WTC11 (cell line): ENCODE data around the gene JUND. TPM values are rescaled to one million over a fixed set of nuclear protein-coding genes. Genes with fewer than 3 reads are reported as not detected.
A peak's percentile ranks its signal among the peaks of the same experiment; 100 is the strongest.

Experiments
- ATAC-seq: fragments of 200-7000 bp; cut with Tn5 transposase; 2 replicates; pipeline ENCODE4 v1.10.0; 2021; ENCODE audit warnings: mild to moderate bottlenecking, moderate library complexity
- CTCF ChIA-PET: fragments of 300-600 bp; sonication (Branson Sonifier 250); formaldehyde crosslinking; loops from one replicate; lab custom pipeline; 2021; ENCODE audit warnings: antibody characterized with exemption; lab: Charles Lee
- POLR2A ChIA-PET: fragments of 350-600 bp; sonication (Branson Sonifier 250); formaldehyde crosslinking; loops from one replicate; lab custom pipeline; 2021; ENCODE audit warnings: antibody characterized with exemption; lab: Charles Lee
- DNase-seq: peaks from one replicate; pipeline ENCODE4 v3.0.0; 2021; ENCODE audit warnings: low spot score
- H3K27ac Mint-ChIP-seq: 2 replicates; pipeline ENCODE4 v1.8.0; 2021; ENCODE audit warnings: mixed read lengths
- H3K27me3 Mint-ChIP-seq: 2 replicates; pipeline ENCODE4 v1.8.0; 2021; ENCODE audit warnings: low read depth, mild to moderate bottlenecking, moderate library complexity, mixed read lengths
- H3K36me3 Mint-ChIP-seq: 2 replicates; pipeline ENCODE4 v1.8.0; 2021; ENCODE audit warnings: mixed read lengths
- H3K4me1 Mint-ChIP-seq: 2 replicates; pipeline ENCODE4 v1.8.0; 2022; ENCODE audit warnings: mixed read lengths
- H3K4me3 Mint-ChIP-seq: 2 replicates; pipeline ENCODE4 v1.8.0; 2021; ENCODE audit warnings: mild to moderate bottlenecking, moderate library complexity, mixed read lengths
- H3K9me3 Mint-ChIP-seq: 2 replicates; pipeline ENCODE4 v1.8.0; 2021; ENCODE audit warnings: mixed read lengths
- ARID4B ChIP-seq: sonication (generic); formaldehyde crosslinking; IDR thresholded peaks from 2 replicates; pipeline ENCODE4 v1.8.0; 2023; ENCODE audit warnings: missing genetic modification reagents, mild to moderate bottlenecking, borderline replicate concordance
- CBFB ChIP-seq: sonication (generic); formaldehyde crosslinking; IDR thresholded peaks from 2 replicates; pipeline ENCODE4 v1.8.1; 2022; ENCODE audit warnings: mild to moderate bottlenecking, low read depth, missing genetic modification reagents
- CTCF ChIP-seq: fragments of 200-600 bp; IDR thresholded peaks from 2 replicates; pipeline ENCODE4 v1.8.0; 2022; ENCODE audit warnings: antibody characterized with exemption
- EMX1 ChIP-seq: fragments of 250-450 bp; sonication (Bioruptor Pico); IDR thresholded peaks from 2 replicates; pipeline ENCODE4 v1.8.0; 2021; ENCODE audit warnings: mild to moderate bottlenecking
- FOXK1 ChIP-seq: sonication (generic); formaldehyde crosslinking; IDR thresholded peaks from 2 replicates; pipeline ENCODE4 v1.8.0; 2022; ENCODE audit warnings: mild to moderate bottlenecking, moderate library complexity, missing genetic modification reagents
- GTF2I ChIP-seq: fragments of 250-450 bp; sonication (Bioruptor Pico); conservative IDR thresholded peaks from 2 replicates; pipeline ENCODE4 v1.4.0; 2021; ENCODE audit warnings: mild to moderate bottlenecking
- JAZF1 ChIP-seq: fragments of 250-450 bp; sonication (Bioruptor Pico); IDR thresholded peaks from 2 replicates; pipeline ENCODE4 v1.9.0; 2021; ENCODE audit warnings: moderate library complexity, mild to moderate bottlenecking, inconsistent platforms
- NFE2L1 ChIP-seq: sonication (generic); formaldehyde crosslinking; IDR thresholded peaks from 2 replicates; pipeline ENCODE4 v1.8.1; 2023; ENCODE audit warnings: missing genetic modification reagents
- NR1H2 ChIP-seq: sonication (generic); formaldehyde crosslinking; IDR thresholded peaks from 2 replicates; pipeline ENCODE4 v1.9.0; 2021; ENCODE audit warnings: mild to moderate bottlenecking, moderate library complexity, missing genetic modification reagents
- PRDM15 ChIP-seq: sonication (generic); formaldehyde crosslinking; IDR thresholded peaks from 2 replicates; pipeline ENCODE4 v1.8.0; 2022; ENCODE audit warnings: missing genetic modification reagents
- SMAD3 ChIP-seq: sonication (generic); formaldehyde crosslinking; IDR thresholded peaks from 2 replicates; pipeline ENCODE4 v1.8.0; 2022; ENCODE audit warnings: missing genetic modification reagents, mild to moderate bottlenecking, borderline replicate concordance
- SOX15 ChIP-seq: fragments of 250-450 bp; sonication (Bioruptor Pico); IDR thresholded peaks from 2 replicates; pipeline ENCODE4 v1.9.0; 2021; ENCODE audit warnings: mild to moderate bottlenecking
- TP53 ChIP-seq: sonication (generic); formaldehyde crosslinking; IDR thresholded peaks from 2 replicates; pipeline ENCODE4 v1.8.1; 2023; ENCODE audit warnings: mild to moderate bottlenecking, missing genetic modification reagents
- USF1 ChIP-seq: sonication (generic); formaldehyde crosslinking; IDR thresholded peaks from 2 replicates; pipeline ENCODE4 v1.8.0; 2022; ENCODE audit warnings: mild to moderate bottlenecking, missing genetic modification reagents
- ZBTB43 ChIP-seq: sonication (generic); formaldehyde crosslinking; IDR thresholded peaks from 2 replicates; pipeline ENCODE4 v1.8.1; 2023; ENCODE audit warnings: mild to moderate bottlenecking, missing genetic modification reagents
- ZNF121 ChIP-seq: sonication (generic); formaldehyde crosslinking; IDR thresholded peaks from 2 replicates; pipeline ENCODE4 v1.8.0; 2023; ENCODE audit warnings: missing genetic modification reagents
- ZNF317 ChIP-seq: sonication (generic); formaldehyde crosslinking; IDR thresholded peaks from 2 replicates; pipeline ENCODE4 v1.8.1; 2023; ENCODE audit warnings: low read depth, mild to moderate bottlenecking, moderate library complexity, missing genetic modification reagents, borderline replicate concordance
- total RNA-seq: library from RNA; stranded (reverse); gene quantifications from 3 replicates; pipeline ENCODE4 v1.2.3, GENCODE V29; 2021

Gene JUND
- total RNA-seq, 1 experiment from 2014 or later, result 121 TPM

- TF ChIP-seq PRDM15 (CRISPR knock-in tag) (no peak), JAZF1 (CRISPR knock-in tag) (no peak), ZNF121 (CRISPR knock-in tag) (no peak), FOXK1 (CRISPR knock-in tag) (no peak), USF1 (no peak), CBFB (CRISPR knock-in tag) (no peak)
These were observed 29.1 kb downstream of the JUND start (continued) for GRCh38 chr19:18252370-18252717.

- Mint-ChIP-seq H3K27ac (peak overlapping the region; percentile 35; the same call in 1 of the 2 replicates), H3K27me3 (peaks cover 13% of the 10 kb centered on the region)
These were observed 29.6 kb downstream of the JUND start for GRCh38 chr19:18251587-18252369.

GRCh38 chr19:18249834-18250233 is 31.6 kb downstream of the JUND start:
- no peak overlapping the region for H3K4me3 Mint-ChIP-seq
- 0 out of 2 replicates have a peak, but pooled peaks cover 6% of the 10 kb centered on the region for H3K36me3 Mint-ChIP-seq
- ATAC-seq (no peak), DNase-seq (no peak)
- H3K27ac Mint-ChIP-seq, result no peak overlapping the region
- ChIA-PET CTCF (interaction anchor here (0.6 to 12.7 kb wide), 6 partner anchors 9 to 242 kb away, joined by 3 to 369 read pairs (median 6); partner anchors contain the start of genes ARRDC2, MPV17L2 and RAB3A), POLR2A (interaction anchor here (1.6 kb wide), 1 partner anchor 17 kb away, joined by 5 read pairs; no protein-coding TSS in a partner anchor)
- peaks cover 19% of the 10 kb centered on the region for H3K4me1 Mint-ChIP-seq
- peaks cover 13% of the 10 kb centered on the region for H3K27me3 Mint-ChIP-seq
- H3K9me3 Mint-ChIP-seq, result peaks cover 10% of the 10 kb centered on the region
- TF ChIP-seq EMX1 (CRISPR knock-in tag) (no peak), NR1H2 (CRISPR knock-in tag) (no peak), GTF2I (CRISPR knock-in tag) (no peak), ARID4B (CRISPR knock-in tag) (no peak), SMAD3 (CRISPR knock-in tag) (no peak), ZBTB43 (CRISPR knock-in tag) (no peak), CBFB (CRISPR knock-in tag) (no peak), SOX15 (no peak), TP53 (CRISPR knock-in tag) (no peak), ZNF121 (CRISPR knock-in tag) (no peak), ZNF317 (CRISPR knock-in tag) (no peak)

More at GRCh38 chr19:18251587-18252369, 29.6 kb downstream of the JUND start:
- CTCF ChIA-PET, result interaction anchor here (0.5 to 12.7 kb wide), 46 partner anchors 9 to 883 kb away, joined by 3 to 369 read pairs (median 5); partner anchors contain the start of genes ARRDC2, GDF15, IFI30 and LSM4
- 0 out of 2 replicates have a peak, but pooled peaks cover 6% of the 10 kb centered on the region for H3K36me3 Mint-ChIP-seq
- H3K4me3 Mint-ChIP-seq, result no peak overlapping the region
- H3K4me1 Mint-ChIP-seq, result peaks cover 22% of the 10 kb centered on the region
- POLR2A ChIA-PET, result interaction anchor here (0.6 to 4.7 kb wide), 5 partner anchors 19 to 71 kb away, joined by 3 to 27 read pairs (median 4); partner anchors contain the start of genes JUND, LSM4, MPV17L2 and RAB3A
- peak; percentile 99 for TF ChIP-seq CTCF
- TF ChIP-seq ZNF121 (CRISPR knock-in tag), result 0 out of 2 replicates have a peak, but pooled peaks have one; percentile 27
- no peak for TF ChIP-seq NFE2L1 (CRISPR knock-in tag)
- peak; percentile 83 for ATAC-seq
- peaks cover 10% of the 10 kb centered on the region for H3K9me3 Mint-ChIP-seq
- peak; percentile 93 for DNase-seq
